Activated CD8-positive, alpha-beta memory T cell treated with anti-CD3 and anti-CD28 coated beads, Interleukin-2, amount 50 U/mL, for 48 hours (primary cell): ENCODE measurements around the gene PDS5B.
"Not testable (repeated sequence)": the region's sequence is repeated elsewhere in the genome, so short reads cannot be mapped to it uniquely, and the experiment has no call there.

Experiments used
- DNase-seq: peaks from one replicate; pipeline ENCODE4 v3.0.0-alpha.2; 2020

Gene PDS5B

GRCh38 chr13:32660227-32660626, 74.0 kb downstream of the PDS5B start:
- DNase-seq: no peak

- no peak for DNase-seq
Measured at GRCh38 chr13:32661685-32662084, 75.4 kb downstream of the PDS5B start.

- no peak for DNase-seq
Measured at GRCh38 chr13:32663660-32664059, 77.4 kb downstream of the PDS5B start.

GRCh38 chr13:32666990-32667571, 80.8 kb downstream of the PDS5B start:
- no peak for DNase-seq

- no peak for DNase-seq
Measured at GRCh38 chr13:32669030-32669646, 82.9 kb downstream of the PDS5B start.

- no peak for DNase-seq
Measured at GRCh38 chr13:32674503-32674902, 88.3 kb downstream of the PDS5B start.

- no peak for DNase-seq
Measured at GRCh38 chr13:32676242-32676641, 90.0 kb downstream of the PDS5B start.

GRCh38 chr13:32682130-32682529, 95.9 kb downstream of the PDS5B start:
- no peak for DNase-seq

- DNase-seq: no peak
Measured at GRCh38 chr13:32682740-32683139, 96.5 kb downstream of the PDS5B start.

- DNase-seq: no peak
Measured at GRCh38 chr13:32687275-32687674, 101.0 kb downstream of the PDS5B start.

- no peak for DNase-seq
Measured at GRCh38 chr13:32695602-32696250, 109.5 kb downstream of the PDS5B start.

GRCh38 chr13:32707471-32707870, 121.2 kb downstream of the PDS5B start:
- DNase-seq: no peak

- DNase-seq: no peak
Measured at GRCh38 chr13:32713397-32713796, 127.1 kb downstream of the PDS5B start.

- not testable (repeated sequence) for DNase-seq
Measured at GRCh38 chr13:32716201-32716600, 129.9 kb downstream of the PDS5B start.

- DNase-seq: no peak
Measured at GRCh38 chr13:32720026-32720425, 133.8 kb downstream of the PDS5B start.

GRCh38 chr13:32721131-32722034, 135.1 kb downstream of the PDS5B start:
- not testable (repeated sequence) for DNase-seq

GRCh38 chr13:32722340-32722739, 136.1 kb downstream of the PDS5B start:
- DNase-seq: no peak

GRCh38 chr13:32723987-32724386, 137.7 kb downstream of the PDS5B start:
- DNase-seq: no peak

- DNase-seq: no peak
Measured at GRCh38 chr13:32726374-32727037, 140.3 kb downstream of the PDS5B start.

GRCh38 chr13:32728327-32728726, 142.1 kb downstream of the PDS5B start:
- no peak for DNase-seq

GRCh38 chr13:32729097-32729496, 142.8 kb downstream of the PDS5B start:
- DNase-seq: not testable (repeated sequence)

GRCh38 chr13:32731074-32731473, 144.8 kb downstream of the PDS5B start:
- DNase-seq: no peak

GRCh38 chr13:32731576-32731975, 145.3 kb downstream of the PDS5B start:
- no peak for DNase-seq
